GM21529 (cell line): Measurements from ENCODE around the gene FOLR2.
"Not testable (repeated sequence)": the region's sequence is repeated elsewhere in the genome, so short reads cannot be mapped to it uniquely, and the experiment has no call there.

Experiments
- ATAC-seq: cut with Tn5 transposase; IDR thresholded peaks from one replicate; pipeline ENCODE4 v1.9.1; 2021; ENCODE audit not compliant: unreplicated experiment

FOLR2 gene

DNA sequence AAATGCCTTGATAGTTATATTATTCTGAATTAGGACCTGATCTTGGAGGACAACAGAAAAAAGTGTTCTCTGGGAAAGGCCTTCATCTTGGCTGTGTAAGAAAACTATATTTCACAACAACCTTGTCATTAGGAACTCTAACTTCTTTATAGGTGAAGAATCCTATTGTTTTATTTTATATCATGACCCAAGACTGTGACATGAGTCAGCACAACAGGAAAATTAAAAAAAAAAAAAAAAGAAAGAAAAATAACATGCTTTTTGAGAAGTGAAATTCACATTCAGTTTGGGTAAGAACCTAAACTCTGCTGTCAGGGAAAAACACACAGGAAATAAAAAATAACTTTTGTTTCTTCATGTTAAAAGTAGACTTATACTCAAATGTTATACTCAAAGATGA lies 11.7 kb upstream of the FOLR2 start:
- no peak for ATAC-seq

DNA sequence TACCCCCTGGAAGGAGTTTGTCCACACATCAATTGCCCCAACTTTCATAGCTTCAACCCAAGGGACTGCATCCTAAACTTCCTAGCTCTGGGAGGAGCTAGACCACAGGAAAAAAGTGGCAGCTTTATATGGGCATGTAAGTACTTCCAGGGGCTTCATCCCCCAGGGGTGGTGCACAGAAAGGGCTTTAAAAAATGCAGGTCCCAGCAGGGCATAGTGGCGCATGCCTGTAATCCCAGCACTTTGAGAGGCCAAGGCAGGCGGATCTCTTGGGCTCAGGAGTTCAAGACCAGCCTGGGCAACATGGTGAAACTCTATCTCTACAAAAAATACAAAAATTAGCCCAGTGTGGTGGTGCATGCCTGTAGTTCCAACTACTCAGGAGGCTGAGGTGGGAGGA lies 9.8 kb upstream of the FOLR2 start:
- not testable (repeated sequence) for ATAC-seq

DNA sequence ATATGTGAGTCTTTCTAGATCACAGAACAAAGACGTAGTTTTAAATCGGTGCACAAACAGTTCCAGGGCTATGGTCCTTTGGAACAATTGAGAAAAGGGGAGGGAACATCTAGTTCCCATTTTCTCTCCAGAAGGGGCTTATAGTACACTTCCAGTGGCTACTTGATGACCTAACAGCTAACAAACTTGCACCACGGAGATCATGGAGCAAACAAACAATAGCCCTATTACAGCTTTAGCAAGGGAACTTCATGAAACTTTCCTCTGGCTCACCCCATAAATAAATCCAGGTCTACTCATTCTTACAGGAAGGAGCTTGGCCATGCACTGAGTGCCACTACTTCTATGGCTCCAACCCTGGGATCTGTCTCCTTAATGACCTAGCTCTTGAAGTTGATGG lies 8.3 kb upstream of the FOLR2 start:
- no peak for ATAC-seq

DNA sequence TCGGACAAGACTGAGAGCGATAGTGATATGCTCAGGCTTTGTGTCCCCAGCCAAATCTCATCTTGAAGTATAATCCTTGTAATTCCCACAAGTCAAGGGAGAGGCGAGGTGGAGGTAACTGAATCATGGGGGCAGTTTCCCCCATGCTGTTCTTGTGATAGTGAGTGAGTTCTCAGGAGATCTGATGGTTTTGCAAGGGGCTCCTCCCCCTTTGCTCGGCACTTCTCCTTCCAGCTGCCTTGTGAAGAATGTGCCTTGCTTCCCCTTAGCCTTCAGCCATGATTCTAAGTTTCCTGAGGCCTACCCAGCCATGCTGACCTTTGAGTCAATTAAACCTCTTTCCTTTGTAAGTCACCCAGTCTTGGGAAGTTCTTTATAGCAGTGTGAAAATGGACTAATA lies 7.5 kb upstream of the FOLR2 start:
- ATAC-seq, result no peak

DNA sequence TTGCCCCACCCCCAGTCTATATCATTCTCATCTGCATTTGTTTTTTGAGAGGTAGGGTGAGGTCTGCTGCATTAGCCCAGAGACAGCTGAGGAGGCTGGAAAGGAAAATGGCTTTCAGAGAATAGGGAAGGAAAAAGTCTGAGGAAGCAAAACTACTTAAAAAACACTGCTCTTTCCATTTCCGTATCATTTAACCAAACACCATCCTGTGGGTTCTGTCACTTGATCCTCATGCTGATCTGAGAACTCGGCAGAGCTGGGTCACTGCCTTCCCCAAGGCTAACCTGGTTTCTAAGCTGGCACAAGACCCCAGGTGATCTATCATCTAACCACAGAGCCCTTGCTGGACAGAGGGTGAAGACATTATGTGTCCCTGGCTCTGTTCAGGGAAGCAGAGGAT lies 1.2 kb downstream of the FOLR2 start:
- ATAC-seq, result no peak

DNA sequence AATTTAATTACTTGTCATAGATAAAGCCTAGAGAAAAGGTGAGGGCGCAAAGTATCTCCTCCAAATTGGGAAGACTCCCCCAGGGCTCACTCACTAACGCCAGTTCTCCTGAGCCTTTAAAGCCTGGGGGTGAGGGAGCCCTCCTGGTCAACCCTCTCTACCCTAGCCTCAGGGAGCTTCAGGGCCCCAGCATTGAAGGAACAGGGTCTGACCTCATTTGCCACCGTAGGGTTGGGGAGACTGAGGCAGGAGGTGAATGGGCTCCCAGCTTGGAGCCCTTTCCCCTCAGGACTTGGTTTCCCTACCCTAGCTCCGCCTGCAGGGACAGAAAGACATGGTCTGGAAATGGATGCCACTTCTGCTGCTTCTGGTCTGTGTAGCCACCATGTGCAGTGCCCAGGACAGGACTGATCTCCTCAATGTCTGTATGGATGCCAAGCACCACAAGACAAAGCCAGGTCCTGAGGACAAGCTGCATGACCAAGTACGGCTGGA lies 1.7 kb downstream of the FOLR2 start:
- no peak for ATAC-seq

DNA sequence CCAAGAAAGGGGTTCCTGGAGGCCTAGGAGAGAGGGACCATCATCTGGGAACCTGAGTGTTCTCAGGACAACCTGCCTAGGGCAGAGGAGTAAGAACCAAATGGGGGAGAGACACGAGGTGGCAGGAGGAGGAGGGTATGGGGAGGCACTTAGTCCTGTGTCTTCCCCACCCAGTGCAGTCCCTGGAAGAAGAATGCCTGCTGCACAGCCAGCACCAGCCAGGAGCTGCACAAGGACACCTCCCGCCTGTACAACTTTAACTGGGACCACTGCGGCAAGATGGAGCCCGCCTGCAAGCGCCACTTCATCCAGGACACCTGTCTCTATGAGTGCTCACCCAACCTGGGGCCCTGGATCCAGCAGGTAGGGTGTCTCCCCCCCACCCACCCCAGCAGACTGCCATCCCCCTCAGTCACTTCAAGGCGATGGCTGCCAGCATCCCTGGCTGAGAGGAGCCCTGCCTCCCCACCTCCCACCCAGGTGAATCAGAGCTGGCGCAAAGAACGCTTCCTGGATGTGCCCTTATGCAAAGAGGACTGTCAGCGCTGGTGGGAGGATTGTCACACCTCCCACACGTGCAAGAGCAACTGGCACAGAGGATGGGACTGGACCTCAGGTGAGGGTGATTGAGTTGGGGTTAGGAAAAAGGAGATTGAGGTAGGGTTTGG lies 4.2 kb downstream of the FOLR2 start:
- no peak for ATAC-seq

DNA sequence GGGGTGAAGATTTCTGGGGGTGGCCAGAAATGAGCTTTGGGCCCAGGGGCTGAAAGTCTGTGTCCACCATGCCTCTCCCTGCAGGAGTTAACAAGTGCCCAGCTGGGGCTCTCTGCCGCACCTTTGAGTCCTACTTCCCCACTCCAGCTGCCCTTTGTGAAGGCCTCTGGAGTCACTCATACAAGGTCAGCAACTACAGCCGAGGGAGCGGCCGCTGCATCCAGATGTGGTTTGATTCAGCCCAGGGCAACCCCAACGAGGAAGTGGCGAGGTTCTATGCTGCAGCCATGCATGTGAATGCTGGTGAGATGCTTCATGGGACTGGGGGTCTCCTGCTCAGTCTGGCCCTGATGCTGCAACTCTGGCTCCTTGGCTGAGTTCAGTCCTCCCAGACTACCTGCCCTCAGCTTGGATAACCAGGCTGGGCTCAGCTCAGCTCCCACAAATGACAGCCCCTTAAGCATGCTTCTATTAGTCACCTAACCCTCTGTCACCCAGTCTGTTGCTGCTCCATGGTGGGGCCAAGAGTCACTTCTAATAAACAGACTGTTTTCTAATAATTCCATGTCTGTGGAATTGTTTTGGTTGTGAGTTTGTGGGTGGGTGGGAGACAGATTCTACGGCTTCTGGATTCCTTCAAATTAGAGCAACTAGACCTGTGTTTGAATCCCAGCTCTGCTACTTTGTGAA lies 4.9 kb downstream of the FOLR2 start:
- no peak for ATAC-seq

DNA sequence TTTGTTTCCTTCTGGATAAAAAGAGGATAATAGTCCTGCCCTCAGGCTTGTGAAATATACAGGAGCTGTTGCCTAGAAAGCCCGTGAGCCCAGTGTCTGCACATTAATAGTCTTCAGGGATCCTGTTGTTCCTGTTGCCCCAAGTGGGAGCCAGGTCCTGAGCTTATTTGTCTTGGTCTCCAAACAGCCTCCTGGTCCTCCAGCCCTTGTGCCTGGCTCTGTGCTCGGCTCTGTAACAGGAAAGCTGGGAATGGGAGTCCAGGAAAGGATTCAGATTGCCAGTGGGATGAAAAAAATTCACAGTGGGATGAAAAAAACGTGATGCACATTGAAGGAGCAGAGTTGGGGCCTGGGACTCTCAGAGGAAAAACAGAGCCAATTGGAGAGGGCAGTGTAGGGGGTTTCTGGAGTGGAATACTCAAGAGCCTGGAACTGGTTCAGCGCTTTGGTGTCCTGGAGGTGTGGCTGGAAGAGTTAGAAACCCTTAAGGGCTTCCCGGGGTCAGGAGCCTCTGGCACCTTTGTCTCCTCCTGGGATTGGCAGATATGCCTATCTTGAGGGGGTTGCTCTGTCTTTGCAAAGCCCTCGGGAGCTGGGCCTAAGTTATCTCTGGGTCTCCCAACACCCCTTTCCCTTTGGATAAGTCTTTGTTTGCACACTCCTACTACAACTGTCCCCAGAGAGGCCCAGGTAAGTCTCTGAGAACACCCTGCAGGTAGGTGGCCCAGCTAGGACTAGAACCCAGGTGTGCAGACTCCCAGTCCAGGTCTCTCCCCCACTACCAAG lies 5.7 kb downstream of the FOLR2 start:
- no peak for ATAC-seq

DNA sequence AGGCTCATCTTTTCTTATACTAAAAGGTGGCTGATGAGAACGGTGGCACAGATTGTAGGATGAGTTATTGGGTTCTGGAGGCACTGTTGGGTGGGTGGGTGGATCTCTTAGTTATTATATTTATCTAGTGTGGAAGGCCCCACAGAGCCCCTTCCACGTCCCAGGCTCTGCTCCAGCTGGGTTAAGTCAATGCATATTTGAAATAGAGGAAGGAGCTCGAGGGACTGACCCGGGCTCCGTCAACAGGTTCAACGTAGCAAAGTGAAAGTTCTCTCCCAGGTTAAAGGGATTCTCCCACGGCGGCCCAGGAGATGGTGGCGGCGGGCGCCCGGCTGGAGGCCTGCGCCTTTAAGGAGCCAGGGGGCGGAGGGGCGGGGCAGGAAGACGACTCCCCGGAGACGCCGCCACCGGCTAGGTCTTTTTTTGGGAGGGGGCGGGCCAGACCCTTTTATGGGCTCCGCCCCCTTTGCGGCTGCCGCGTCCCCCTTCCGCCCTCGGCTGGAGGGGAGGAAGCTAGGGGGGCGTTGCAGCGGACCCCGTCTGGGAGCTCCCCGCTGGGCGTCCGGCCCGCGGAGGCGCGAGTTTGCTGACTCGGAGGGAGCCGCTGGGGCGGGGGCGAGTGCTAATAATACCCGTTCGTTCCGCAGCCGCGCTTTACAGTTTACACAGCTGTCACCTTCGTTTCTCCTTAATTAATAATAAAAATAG lies 6.5 kb downstream of the FOLR2 start:
- peak; percentile 65 for ATAC-seq

DNA sequence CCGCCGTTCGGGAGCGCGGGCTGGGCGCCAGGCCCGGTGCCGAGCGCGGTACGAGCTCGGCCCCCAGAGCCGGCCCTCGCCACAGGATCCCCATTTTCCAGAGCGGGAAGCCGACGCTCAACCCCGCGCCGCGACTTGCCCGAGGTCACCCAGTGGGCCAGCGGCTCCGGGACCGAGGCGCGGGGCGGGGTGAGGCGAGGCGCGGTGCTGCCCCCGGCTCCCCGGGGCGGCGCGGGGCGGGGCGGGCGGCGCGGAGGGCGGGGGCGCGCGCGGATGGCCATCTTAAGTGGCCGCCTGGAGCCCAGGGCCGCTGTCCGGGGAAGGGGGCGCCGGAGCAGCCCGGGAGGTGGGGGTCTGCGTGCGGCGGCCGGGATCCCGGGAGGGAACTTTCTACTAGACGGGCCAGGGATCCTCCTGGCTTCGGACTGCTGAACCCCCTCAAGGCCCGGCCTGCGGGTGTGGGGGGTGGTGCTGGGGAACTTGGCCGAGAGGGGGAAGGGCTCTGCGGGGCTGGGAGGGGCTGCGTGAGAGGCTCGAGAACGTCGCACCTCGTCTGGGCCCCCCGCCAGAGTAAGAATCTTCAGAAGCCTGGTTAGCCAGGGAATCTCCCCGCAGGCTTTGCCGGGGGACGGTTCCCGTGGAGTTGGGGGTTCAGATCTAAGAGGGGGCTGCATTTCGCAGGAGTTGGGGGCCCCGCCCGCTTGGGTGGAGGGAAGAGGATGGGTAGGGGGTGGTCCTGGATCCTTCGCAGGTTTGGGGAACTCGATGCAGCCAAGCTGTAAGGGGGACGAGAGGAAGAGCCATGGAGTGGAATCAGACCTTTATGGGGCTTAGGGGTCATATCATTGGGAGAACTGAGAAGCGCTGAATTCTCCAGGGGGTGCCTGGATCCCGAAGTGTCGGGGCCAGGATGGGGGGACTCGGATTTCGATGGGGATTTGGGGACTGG lies 7.3 kb downstream of the FOLR2 start:
- peak; percentile 55 for ATAC-seq

DNA sequence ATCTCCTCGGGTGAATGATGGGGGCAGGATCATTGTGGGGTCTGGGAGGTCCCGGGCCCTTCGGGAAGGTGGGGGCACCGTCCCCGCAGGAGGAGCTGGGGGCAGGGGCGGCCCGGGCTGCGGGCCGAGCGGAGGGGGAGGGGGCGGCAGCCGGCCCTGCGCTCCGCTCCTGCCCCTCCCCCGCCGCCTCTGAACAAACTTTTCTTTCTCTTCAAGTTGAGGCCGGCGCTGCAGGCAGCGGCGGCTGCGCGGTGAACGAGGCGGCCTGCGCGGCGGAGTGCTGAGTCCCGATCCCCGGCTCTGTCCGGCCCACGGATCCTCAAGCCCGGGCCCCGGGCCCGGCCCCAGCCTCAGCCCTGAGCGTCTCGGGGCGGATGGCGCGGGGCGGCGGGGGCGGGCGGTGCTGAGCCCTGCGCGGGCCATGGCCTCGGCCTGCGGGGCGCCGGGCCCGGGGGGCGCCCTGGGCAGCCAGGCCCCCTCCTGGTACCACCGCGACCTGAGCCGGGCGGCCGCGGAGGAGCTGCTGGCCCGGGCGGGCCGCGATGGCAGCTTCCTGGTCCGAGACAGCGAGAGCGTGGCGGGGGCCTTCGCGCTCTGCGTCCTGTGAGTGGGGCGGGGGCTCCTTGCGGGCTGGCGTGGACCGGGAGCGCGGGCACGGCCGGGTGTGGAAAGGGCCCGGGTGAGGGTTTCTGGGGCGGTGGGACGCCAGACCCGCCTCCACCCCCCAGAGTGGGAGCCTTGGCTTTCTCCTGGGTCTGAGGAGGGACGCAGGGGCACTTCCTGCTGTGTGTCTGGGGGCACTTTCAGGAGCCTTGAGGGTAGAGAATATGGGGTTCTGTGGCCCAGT lies 8.2 kb downstream of the FOLR2 start, which contains the start of gene INPPL1:
Gene INPPL1, plus strand, starts transcription at position 204 of the 847 bp plus-strand sequence. Its CDS starts 218 bp downstream, at position 422.
- no peak for ATAC-seq

DNA sequence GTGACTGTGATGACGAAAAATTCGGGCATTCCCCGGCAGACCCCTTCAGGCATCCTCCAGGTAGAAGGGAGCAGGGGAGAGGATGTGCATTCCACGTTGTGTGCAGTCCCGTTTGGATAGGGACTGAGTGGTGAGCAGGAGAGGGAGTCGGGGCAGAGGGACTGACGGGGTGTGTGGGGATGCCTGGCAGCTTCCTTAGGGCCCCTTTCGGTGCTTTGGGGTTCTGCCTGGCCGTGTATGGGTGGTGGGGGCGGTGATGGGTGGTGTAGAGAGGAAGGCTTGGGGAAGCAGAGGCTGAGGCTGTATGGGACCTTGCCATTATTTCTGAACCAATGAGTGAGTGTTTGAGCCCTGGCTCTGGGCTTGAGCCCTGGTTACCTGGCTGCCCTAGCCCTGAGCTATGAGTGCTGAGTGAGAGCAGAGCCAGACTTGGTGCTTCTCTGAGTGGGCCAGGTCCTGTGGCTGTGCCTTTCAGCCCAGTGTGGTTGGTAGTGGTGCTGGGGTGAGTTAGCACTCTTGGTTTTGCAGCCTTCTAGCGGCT lies 8.9 kb downstream of the FOLR2 start:
- ATAC-seq, result no peak

DNA sequence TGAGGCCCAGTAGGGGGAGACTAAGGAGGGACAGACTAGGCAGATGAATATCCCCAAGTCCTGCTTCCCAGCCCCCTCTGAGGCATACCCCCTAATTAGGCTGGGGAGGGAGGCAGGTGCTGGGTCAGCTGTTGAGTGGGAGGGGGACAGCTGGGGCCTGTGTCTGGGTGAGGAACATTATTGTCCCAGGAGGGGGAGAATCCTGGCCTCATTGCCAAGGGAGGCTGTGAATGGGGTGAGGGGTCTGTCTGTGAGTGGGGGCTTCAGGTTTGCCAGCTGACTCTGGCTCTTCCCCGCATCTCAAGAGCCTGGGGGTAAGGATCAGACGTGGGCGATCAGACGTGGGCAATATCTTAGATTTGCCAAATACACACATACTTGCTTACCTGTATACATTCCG lies 10.1 kb downstream of the FOLR2 start:
- ATAC-seq, result no peak

DNA sequence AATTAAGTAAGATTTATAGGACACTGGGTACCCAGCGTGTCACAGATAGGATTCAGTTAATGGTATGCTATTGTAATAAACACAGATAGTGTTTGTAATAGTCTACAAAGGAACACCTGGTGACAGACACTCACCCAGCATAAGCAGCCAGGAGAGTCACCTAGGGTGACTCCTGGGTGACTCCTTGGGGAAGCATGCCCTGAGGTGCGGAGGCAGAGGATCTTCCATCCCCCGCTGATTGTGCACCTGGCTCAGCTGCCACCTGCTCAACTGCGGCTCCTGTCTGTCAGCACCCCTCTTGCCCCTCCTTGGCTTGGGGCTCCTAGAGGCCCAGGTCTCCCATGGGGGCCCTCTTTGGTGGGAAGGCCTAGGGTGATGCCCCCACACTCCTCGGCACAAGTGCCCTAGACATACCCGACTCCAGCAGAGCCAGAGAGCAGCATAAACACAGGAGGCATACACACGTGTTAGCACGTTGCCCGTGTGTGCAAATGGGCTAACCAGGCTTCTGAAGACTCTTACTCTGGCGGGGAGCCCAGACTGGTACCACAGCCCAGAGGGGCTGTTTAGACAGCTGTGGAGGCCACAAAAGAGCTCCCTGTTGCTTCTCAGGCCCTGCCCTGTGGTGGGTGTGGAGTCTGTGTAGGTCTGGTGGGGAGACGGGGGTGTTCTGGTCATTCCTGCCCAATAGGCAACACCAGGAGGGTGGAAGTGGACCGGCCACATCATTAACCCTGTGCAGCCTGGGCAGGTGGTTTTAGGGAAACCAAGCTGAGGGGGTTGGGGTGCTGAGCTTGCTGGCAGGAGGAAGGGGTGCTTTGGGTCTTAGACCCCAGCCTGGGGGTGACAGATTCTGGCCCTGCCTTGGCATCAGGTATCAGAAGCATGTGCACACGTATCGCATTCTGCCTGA lies 11.0 kb downstream of the FOLR2 start:
- ATAC-seq, result no peak

DNA sequence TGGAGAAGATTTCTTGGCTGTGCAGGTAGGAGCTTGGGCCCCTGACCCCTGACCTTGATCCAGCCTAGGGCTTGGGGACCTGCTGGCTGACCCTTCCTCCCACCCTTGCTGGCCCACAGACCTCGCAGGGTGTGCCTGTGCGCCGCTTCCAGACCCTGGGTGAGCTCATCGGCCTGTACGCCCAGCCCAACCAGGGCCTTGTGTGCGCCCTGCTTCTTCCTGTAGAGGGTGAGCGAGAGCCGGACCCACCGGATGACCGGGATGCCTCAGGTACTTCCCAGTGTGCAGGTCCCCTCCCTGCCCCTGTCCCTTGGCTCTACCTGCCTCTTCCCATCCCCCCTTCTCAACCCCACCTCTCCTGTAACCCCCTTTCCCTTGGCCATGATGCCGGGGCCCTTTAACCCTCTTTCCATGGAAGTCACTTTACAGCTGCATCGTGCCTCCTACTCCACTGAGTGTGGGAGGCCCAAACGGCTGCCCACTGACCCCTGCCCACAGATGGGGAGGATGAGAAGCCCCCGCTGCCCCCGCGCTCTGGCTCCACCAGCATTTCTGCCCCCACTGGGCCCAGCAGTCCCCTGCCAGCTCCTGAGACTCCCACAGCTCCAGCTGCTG lies 11.7 kb downstream of the FOLR2 start:
- no peak for ATAC-seq

DNA sequence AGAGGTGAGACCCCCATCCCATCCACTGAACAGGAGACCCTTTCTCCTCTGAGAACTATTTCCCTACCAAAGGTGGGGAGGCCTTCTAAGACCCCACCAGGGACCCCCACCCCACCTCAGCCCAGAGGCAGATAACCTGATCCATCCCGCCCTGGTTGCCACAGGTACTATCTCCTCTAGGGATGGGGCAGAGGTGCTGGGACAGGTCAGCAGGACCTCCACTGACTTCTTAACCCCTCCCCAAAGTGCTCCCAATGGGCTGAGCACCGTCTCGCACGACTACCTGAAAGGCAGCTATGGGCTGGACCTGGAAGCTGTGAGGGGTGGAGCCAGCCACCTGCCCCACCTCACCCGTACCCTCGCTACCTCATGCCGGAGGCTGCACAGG lies 12.2 kb downstream of the FOLR2 start:
- no peak for ATAC-seq
